GM12892 (cell line): Measurements from ENCODE around the gene TMEM191C.

Experiments
- POLR2A ChIP-seq: IDR thresholded peaks from 2 replicates; pipeline ENCODE4 v1.6.1; 2011; ENCODE audit warnings: low read depth, low read length, control low read depth
- POLR2AphosphoS5 ChIP-seq: IDR thresholded peaks from 2 replicates; pipeline ENCODE4 v1.6.1; 2011; ENCODE audit warnings: low read depth, low read length, control low read depth
- TAF1 ChIP-seq: IDR thresholded peaks from 2 replicates; pipeline ENCODE4 v1.6.1; 2011; ENCODE audit warnings: low read depth, mild to moderate bottlenecking, control low read depth, low read length, borderline replicate concordance

- TF ChIP-seq POLR2A (no peak), POLR2AphosphoS5 (no peak), TAF1 (no peak)
Measured at GRCh38 chr22:21449531-21450319, 17.5 kb upstream of the TMEM191C start.
